K562 (cell line): ENCODE results near the gene CCL27. TPM values are rescaled to one million over a fixed set of nuclear protein-coding genes. Genes with fewer than 3 reads are reported as not detected.

Experiments used
- ATAC-seq: fragments of 200-7000 bp; cut with Tn5 transposase; 3 replicates; pipeline ENCODE4 v1.9.1; 2020; ENCODE audit warnings: moderate library complexity
- BruUV-seq: library from RNA; stranded (reverse); fragments of 400-500 nt; replicated peaks from 2 replicates; lab custom pipeline; 2021; lab: Mats Ljungman, UMichigan
- CTCF ChIA-PET: fragments of 300-600 bp; formaldehyde crosslinking; extraction: SDS; loops from one replicate; lab custom pipeline; 2021; ENCODE audit warnings: low intra/inter-chr PET ratio; lab: Yijun Ruan, JAX
- POLR2A ChIA-PET: fragments of 300-600, 350-650 bp; sonication (Branson Sonifier 250); formaldehyde crosslinking; extraction: SDS; loops from one replicate; lab custom pipeline; 2021; ENCODE audit warnings: antibody characterized with exemption, inconsistent platforms; lab: Yijun Ruan, JAX
- DNase-seq, 4 experiments: peaks; one replicate each; pipeline versions ENCODE4 v3.0.0 to v3.0.0-alpha.2; 2011 to 2018; ENCODE audit warnings: low spot score in 3 of 4, mixed read lengths in 3 of 4; ENCODE audit errors: extremely low read depth in 1 of 4
- FAIRE-seq: peaks from 2 replicates; lab custom pipeline; 2011; peaks lifted over from hg19 to GRCh38; lab: Jason Lieb, UNC
- H2AFZ ChIP-seq: 2 replicates; pipeline ENCODE4 v1.6.0; 2011; ENCODE audit warnings: low read depth, low read length, control low read depth, inconsistent platforms
- H3K27ac ChIP-seq: fragments of 200-600 bp; 3 replicates; pipeline ENCODE4 v1.8.0; 2011; ENCODE audit warnings: low read depth, mild to moderate bottlenecking, control low read depth, inconsistent platforms, low read length, moderate library complexity, mixed read lengths; ENCODE audit errors: extremely low read depth
- H3K27me3 ChIP-seq, 2 experiments: fragments of 300-600 bp in 1 of 2; 2 replicates in 1 of 2; 3 replicates in 1 of 2; pipeline versions ENCODE4 v1.6.0 to v1.8.0; 2011; ENCODE audit warnings: inconsistent platforms in 2 of 2, low read length in 2 of 2, mild to moderate bottlenecking in 1 of 2, mixed read lengths in 1 of 2, moderate library complexity in 1 of 2; ENCODE audit not compliant: control insufficient read depth in 2 of 2, insufficient read depth in 2 of 2
- H3K36me3 ChIP-seq: fragments of 300-600 bp; 3 replicates; pipeline ENCODE4 v1.8.0; 2011; ENCODE audit warnings: mild to moderate bottlenecking, low read length, inconsistent platforms; ENCODE audit not compliant: control insufficient read depth, insufficient read depth
- H3K4me1 ChIP-seq, 2 experiments: fragments of 200-600 bp in 1 of 2; replicated peaks in 1 of 2; 2 replicates in 1 of 2; 3 replicates in 1 of 2; pipeline versions ENCODE4 v1.5.1 to v1.8.0; 2011; ENCODE audit warnings: inconsistent platforms in 2 of 2, low read length in 2 of 2, mild to moderate bottlenecking in 1 of 2, mixed read lengths in 1 of 2, moderate library complexity in 1 of 2; ENCODE audit not compliant: control insufficient read depth in 2 of 2, insufficient read depth in 2 of 2
- H3K4me2 ChIP-seq: 2 replicates; pipeline ENCODE4 v1.6.1; 2011; ENCODE audit warnings: low read length, control low read depth, inconsistent platforms, mixed read lengths; ENCODE audit not compliant: insufficient read depth
- H3K4me3 ChIP-seq: fragments of 200-600 bp; sonication (generic), shearing (Covaris generic); 2 replicates; pipeline ENCODE4 v1.5.1; 2016; ENCODE audit warnings: control low read depth, inconsistent platforms
- H3K79me2 ChIP-seq: fragments of 200-600 bp; 3 replicates; pipeline ENCODE4 v1.8.0; 2011; ENCODE audit warnings: low read length, inconsistent platforms; ENCODE audit not compliant: control insufficient read depth, insufficient read depth
- H3K9ac ChIP-seq, 2 experiments: 2 replicates each; pipeline versions ENCODE4 v1.6.0 to v1.6.1; 2011; ENCODE audit warnings: low read depth in 2 of 2, low read length in 2 of 2, control low read depth in 1 of 2, inconsistent platforms in 1 of 2, mild to moderate bottlenecking in 1 of 2, mixed read lengths in 1 of 2; ENCODE audit not compliant: insufficient read depth in 1 of 2
- H3K9me1 ChIP-seq: one replicate; pipeline ENCODE4 v1.6.0; 2011; ENCODE audit warnings: inconsistent platforms, mild to moderate bottlenecking, low read length, moderate library complexity; ENCODE audit not compliant: control insufficient read depth, insufficient read depth
- H3K9me3 ChIP-seq: replicated peaks from 2 replicates; pipeline ENCODE4 v1.5.1; 2011; ENCODE audit warnings: low read depth, low read length, inconsistent platforms; ENCODE audit not compliant: control insufficient read depth, insufficient read depth
- H4K20me1 ChIP-seq: replicated peaks from 2 replicates; pipeline ENCODE4 v1.6.1; 2011; ENCODE audit warnings: low read length, inconsistent platforms, mixed read lengths; ENCODE audit not compliant: control insufficient read depth, insufficient read depth
- GABPB1 ChIP-seq: sonication (generic); formaldehyde crosslinking; IDR thresholded peaks from 2 replicates; pipeline ENCODE4 v1.8.0; 2022; ENCODE audit warnings: mild to moderate bottlenecking, missing genetic modification reagents
- HMGXB4 ChIP-seq: sonication (generic); formaldehyde crosslinking; IDR thresholded peaks from 2 replicates; pipeline ENCODE4 v1.8.1; 2023; ENCODE audit warnings: mild to moderate bottlenecking, missing genetic modification reagents
- JUNB ChIP-seq: fragments of 450-650 bp; formaldehyde crosslinking; conservative IDR thresholded peaks from 2 replicates; pipeline ENCODE4 v1.4.0; 2020; ENCODE audit warnings: mild to moderate bottlenecking
- MTA3 ChIP-seq: fragments of 450-650 bp; formaldehyde crosslinking; IDR thresholded peaks from 2 replicates; pipeline ENCODE4 v1.6.1; 2017; ENCODE audit warnings: mild to moderate bottlenecking, borderline replicate concordance
- NFE2L1 ChIP-seq: fragments of 450-650 bp; IDR thresholded peaks from 2 replicates; pipeline ENCODE4 v1.6.1; 2016; ENCODE audit warnings: missing genetic modification characterization, low read depth, mild to moderate bottlenecking, missing compliant biosample characterization, moderate library complexity, borderline replicate concordance
- ZNF347 ChIP-seq: fragments of 450-650 bp; formaldehyde crosslinking; IDR thresholded peaks from 2 replicates; pipeline ENCODE4 v1.4.0; 2020; ENCODE audit warnings: low read depth, mild to moderate bottlenecking, moderate library complexity
- ZNF830 ChIP-seq: fragments of 250-450 bp; sonication (Bioruptor Pico); IDR thresholded peaks from 2 replicates; pipeline ENCODE4 v1.5.0; 2021; ENCODE audit warnings: mild to moderate bottlenecking
- WGBS: fragments of 100-300 bp; shearing (Covaris generic); methylation state at CpG from one replicate; pipeline ENCODE4 v1.1.6; 2016; ENCODE audit warnings: low coverage, mixed read lengths; ENCODE audit not compliant: insufficient coverage; ENCODE audit errors: missing lambda C conversion rate; 5-methylcytosine and 5-hydroxymethylcytosine counted together
- in situ Hi-C: fragments of 300-500 bp; cut with MboI; formaldehyde crosslinking; loops from 4 replicates; pipeline ENCODE4 v1.15.0; 2018; ENCODE audit warnings: inconsistent platforms, mixed read lengths
- intact Hi-C: fragments of 100-400 bp; cut with micrococcal nuclease; formaldehyde crosslinking; loops from 2 replicates; pipeline ENCODE4 v1.14.2; 2022
- polyA plus RNA-seq, 8 experiments: library from polyadenylated mRNA; depleted of rRNA in 4 of 8; stranded (reverse) in 5 of 8; unstranded in 3 of 8; fragments of >200 nt; fragmentation: Nextera tagmentation in 2 of 8; fragmentation: Illumina TruSeq in 1 of 8; extraction: Ambion mirVana in 2 of 8; extraction: Trizol in 1 of 8; gene quantifications; 2 replicates each; pipeline versions ENCODE4 v1.2.1 to v1.2.3, GENCODE V29; 2011 to 2014; ENCODE audit warnings: inconsistent platforms in 1 of 8, missing spikeins in 1 of 8
- total RNA-seq, 7 experiments: library from RNA; depleted of rRNA in 6 of 7; stranded (reverse); fragments of >200 nt in 6 of 7; fragmentation: Illumina TruSeq in 2 of 7; extraction: Trizol in 2 of 7; gene quantifications; 2 replicates each; pipeline versions ENCODE4 v1.2.1 to v1.2.3, GENCODE V29; 2011 to 2021; ENCODE audit warnings: low replicate concordance in 1 of 7
- TF ChIP-seq, protein P1 (sequence below), 2 experiments: fragments of 450-650 bp in 1 of 2; sonication (generic) in 1 of 2; formaldehyde crosslinking; conservative IDR thresholded peaks; 2 replicates each; pipeline versions ENCODE4 v1.4.0 to v1.8.1; 2020 to 2022; ENCODE audit warnings: mild to moderate bottlenecking in 1 of 2, missing genetic modification reagents in 1 of 2

The CCL27 gene
- total and polyA plus RNA-seq, 9 of the 15 experiments (the other 6 are each of a cell fraction or from before 2014, with no cell fraction given): 0.10 to 0.53 (median 0.27) TPM; not detected in 5

GRCh38 chr9:34647084-34647403, 15.4 kb downstream of the CCL27 start:
- peak; percentile 25 for ATAC-seq
- no peak for FAIRE-seq
- H3K4me1 ChIP-seq: peaks cover 24 to 33% of the 10 kb centered on the region in 2 experiments; a peak in 4 of 5 replicates
- peaks cover 7% of the 10 kb centered on the region for H3K9me1 ChIP-seq
- H3K79me2 ChIP-seq: peaks cover 21% of the 10 kb centered on the region
- BruUV-seq: no TSS peak
- intact Hi-C loops (no loop called here), in situ Hi-C loops (no loop called here)
- no peaks in the 10 kb centered on the region for H4K20me1 ChIP-seq
- ChIA-PET POLR2A (interaction anchor here (0.6 to 1.3 kb wide), 6 partner anchors 9 to 774 kb away, joined by 3 to 7 read pairs (median 4); partner anchors contain the start of genes DCTN3 and SIGMAR1), CTCF (interaction anchor here (1.0 to 1.4 kb wide), 3 partner anchors 18 to 54 kb away, joined by 3 read pairs; a partner anchor contains a TSS)
- H3K4me3 ChIP-seq: peak overlapping the region; percentile 84
- DNase-seq: no peak
- H3K36me3 ChIP-seq: peaks cover 27% of the 10 kb centered on the region; the same call in 2 of the 3 replicates
- peak overlapping the region; percentile 92 for H3K4me2 ChIP-seq
- WGBS: no CpG with 5 or more reads among the region's 8 CpGs
- TF ChIP-seq MTA3 (peak; percentile 2; the same call in 1 of the 2 replicates), JUNB (CRISPR knock-in tag) (no peak), GABPB1 (CRISPR knock-in tag) (no peak; the same call in 1 of the 2 replicates), ZNF830 (CRISPR knock-in tag) (no peak), HMGXB4 (CRISPR knock-in tag) (0 out of 2 replicates have a peak, but pooled peaks have one; percentile 17), NFE2L1 (tag) (no peak), ZNF347 (no peak)
- TF ChIP-seq, protein P1, sequence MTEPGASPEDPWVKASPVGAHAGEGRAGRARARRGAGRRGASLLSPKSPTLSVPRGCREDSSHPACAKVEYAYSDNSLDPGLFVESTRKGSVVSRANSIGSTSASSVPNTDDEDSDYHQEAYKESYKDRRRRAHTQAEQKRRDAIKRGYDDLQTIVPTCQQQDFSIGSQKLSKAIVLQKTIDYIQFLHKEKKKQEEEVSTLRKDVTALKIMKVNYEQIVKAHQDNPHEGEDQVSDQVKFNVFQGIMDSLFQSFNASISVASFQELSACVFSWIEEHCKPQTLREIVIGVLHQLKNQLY (CRISPR knock-in tag; conservative IDR thresholded peaks at IDR 0.05): no peak
- H3K9me3 ChIP-seq: no peaks in the 10 kb centered on the region
- H3K27ac ChIP-seq: peak overlapping the region; percentile 75
- no peaks in the 10 kb centered on the region for H3K27me3 ChIP-seq
- H2AFZ ChIP-seq: peak overlapping the region; percentile 97
- peak overlapping the region; percentile 80 to 90 for H3K9ac ChIP-seq
